HG02588 (cell line): ENCODE measurements around the gene TIGAR.
A peak's percentile ranks its signal among the peaks of the same experiment; 100 is the strongest.

Experiments
- ATAC-seq: cut with Tn5 transposase; IDR thresholded peaks from one replicate; pipeline ENCODE4 v1.9.1; 2021; ENCODE audit warnings: mild to moderate bottlenecking, moderate library complexity; ENCODE audit not compliant: unreplicated experiment

The TIGAR gene

DNA sequence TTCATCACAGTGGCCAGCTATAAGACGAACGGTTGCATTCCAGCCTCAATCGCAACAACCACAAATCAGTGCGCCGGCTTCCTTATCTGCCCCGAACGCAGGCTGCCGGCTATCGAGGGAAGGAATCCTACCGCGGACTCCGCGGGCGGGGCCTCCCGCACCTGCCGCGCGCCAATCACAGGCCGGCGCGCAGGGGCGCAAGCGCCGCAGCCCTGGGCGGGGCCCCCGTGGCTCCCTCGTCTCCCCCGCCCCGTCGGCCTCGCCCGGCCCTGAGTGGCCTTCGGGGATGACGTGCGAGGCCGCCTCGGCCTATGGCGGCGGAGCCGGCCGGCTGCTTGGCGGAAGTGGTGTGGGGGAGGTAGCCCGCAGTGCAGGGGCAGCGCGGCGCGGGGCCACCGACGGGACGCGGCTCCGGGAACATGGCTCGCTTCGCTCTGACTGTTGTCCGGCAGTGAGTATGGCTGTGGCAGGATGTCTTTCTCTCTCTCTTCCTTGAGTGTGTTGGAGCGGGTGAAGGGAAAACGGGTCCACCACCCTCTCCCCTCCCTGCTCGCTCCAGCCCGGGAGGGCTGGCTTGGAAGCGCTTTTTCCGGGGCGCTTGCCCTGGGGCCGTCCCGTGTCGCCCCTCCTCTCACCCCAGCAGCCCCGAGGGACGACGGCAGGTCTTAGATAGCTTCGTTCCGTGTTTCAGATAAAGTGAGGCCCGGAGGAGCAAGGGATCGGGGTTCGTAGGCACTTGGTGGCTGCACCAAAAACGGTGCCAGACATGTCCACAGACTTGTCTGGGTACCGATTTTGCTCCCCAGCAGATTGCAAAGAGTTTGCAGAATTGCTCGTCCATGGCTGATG lies at the start of gene TIGAR:
TIGAR (plus strand) TSS at position 361 of the 849 bp plus-strand sequence; CDS start at position 420, 59 bp downstream.
- peak; percentile 98 for ATAC-seq

DNA sequence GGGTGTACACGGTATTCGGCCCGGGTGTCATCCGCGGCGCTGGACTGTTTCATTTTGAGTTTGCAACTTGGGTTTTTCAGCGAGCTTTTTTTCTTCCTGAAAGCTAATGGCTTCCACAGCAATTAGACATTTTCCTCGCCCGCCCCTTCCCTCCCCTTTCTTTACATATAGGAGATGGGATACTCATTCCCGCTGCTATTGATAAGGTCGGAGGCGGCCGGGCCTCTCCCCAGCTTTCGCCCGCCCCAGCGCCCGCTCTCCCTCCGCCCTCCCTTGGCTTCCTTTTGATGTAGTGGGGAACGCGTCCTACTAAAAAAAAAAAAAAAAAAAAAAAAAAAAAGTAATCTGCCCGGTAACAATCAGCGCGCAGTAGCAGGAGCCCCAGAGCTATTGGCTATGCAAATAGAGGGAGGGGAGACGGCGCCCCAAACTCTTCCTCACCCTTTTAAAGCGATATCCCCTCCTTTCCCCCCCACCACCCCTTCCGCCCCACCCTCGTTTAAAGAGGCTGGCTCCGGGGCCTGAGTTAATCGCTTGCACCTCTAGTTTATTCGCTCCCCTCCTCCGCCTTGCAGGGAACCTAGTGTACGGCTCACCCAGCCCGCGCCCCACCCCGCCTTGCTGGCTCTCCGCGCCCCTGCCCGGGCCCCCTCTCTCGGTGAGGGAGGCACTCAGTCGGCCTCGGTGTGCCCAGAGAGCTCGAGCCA lies 49.1 kb upstream of the TIGAR start:
- ATAC-seq, result peak; percentile 43

GRCh38 chr12:4272424-4273272 lies 48.4 kb upstream of the TIGAR start:
- ATAC-seq, result peak; percentile 3

DNA sequence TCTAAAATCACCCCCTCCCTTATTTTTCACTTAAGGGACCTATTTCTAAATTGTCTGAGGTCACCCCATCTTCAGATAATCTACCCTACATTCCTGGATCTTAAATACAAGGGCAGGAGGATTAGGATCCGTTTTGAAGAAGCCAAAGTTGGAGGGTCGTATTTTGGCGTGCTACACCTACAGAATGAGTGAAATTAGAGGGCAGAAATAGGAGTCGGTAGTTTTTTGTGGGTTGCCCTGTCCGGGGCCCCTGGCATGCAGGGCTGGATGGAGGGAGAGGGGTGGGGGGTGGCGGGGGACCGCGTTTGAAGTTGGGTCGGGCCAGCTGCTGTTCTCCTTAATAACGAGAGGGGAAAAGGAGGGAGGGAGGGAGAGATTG lies 47.8 kb upstream of the TIGAR start:
- ATAC-seq, result no peak

DNA sequence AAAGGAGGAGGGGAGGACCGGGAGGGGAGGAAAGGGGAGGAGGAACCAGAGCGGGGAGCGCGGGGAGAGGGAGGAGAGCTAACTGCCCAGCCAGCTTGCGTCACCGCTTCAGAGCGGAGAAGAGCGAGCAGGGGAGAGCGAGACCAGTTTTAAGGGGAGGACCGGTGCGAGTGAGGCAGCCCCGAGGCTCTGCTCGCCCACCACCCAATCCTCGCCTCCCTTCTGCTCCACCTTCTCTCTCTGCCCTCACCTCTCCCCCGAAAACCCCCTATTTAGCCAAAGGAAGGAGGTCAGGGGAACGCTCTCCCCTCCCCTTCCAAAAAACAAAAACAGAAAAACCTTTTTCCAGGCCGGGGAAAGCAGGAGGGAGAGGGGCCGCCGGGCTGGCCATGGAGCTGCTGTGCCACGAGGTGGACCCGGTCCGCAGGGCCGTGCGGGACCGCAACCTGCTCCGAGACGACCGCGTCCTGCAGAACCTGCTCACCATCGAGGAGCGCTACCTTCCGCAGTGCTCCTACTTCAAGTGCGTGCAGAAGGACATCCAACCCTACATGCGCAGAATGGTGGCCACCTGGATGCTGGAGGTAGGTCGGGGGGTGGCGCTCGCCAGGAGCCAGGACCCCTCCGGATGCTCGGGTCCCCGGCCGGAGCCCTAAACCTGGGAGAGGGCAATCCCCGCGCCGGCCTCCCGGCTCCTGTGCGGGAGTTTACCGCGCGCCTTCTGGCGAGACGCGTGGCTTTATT lies 47.2 kb upstream of the TIGAR start, which contains the start of gene CCND2:
CCND2 (plus strand) TSS at position 111 of the 744 bp plus-strand sequence; CDS start at position 390, 279 bp downstream.
- ATAC-seq, result peak; percentile 26

DNA sequence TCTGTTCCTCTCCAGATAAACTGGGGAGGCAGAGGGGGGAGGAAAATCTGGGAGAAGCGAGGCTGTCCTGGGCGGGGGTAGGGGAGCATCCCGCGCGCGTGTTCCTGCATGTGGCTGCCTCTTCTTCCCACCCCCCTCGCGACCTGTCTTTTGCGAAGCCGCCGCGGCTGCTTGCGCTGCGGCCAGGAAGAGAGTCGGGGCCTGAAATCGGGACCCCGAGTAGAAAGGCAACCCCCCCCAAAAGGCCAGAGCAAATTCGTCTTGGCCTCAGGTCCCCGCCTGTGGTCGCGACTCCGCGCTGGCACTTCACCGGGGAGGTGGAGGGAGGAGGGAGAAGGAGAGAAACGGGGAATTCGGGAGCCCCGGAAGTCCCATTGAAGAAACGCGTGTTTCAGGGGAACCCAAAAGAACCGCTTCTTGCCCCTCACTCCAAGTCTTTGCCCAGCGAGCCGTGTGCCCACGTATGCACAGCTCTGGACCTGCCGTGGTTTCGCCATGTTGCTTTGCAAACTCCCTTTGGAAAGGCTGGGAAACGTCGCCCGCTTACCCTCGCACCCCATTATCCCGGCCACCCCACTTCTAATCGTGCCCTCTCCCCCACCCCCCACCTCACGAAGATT lies 46.5 kb upstream of the TIGAR start:
- ATAC-seq, result no peak

DNA sequence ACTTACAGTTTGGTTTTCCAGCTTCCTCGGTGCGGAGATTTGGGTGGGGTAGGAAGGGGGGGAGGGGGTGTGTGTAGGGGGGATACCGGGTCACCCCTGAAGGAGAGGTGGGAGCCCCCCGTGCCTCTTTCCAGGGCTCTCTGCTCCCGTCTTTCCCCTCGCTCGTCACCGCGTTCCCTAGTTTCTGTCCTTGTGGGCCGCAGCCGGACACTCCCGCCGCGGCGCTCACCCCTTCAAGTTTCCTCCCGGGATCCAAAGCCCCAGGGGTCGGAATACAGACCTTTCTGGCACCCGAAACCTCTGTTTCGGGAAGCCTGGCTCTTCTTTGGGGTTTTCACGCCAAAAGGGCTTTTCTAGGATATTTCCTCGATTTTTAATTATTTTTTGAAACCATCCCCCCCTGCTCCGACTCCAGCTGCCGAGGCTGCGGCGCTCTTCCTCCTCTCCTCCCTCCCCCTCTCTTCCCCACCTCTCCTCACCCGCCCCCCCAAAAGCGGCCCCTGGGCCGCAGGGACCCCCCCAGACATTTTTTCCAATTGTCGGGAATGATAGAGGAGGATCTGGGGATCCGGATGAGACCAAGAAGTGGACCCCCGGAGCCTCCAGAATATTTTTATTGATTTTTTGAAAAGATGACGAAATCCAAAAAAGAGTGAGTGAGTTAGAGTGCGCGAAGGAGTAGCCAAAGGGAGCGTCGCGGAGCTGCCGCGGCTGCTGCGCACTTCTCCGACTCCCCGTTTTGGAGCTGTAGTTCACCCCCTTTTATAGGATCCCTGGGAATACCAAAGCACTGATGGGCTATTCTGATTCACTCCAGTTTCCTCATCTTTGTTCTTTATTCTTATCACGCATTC lies 45.8 kb upstream of the TIGAR start:
- no peak for ATAC-seq

DNA sequence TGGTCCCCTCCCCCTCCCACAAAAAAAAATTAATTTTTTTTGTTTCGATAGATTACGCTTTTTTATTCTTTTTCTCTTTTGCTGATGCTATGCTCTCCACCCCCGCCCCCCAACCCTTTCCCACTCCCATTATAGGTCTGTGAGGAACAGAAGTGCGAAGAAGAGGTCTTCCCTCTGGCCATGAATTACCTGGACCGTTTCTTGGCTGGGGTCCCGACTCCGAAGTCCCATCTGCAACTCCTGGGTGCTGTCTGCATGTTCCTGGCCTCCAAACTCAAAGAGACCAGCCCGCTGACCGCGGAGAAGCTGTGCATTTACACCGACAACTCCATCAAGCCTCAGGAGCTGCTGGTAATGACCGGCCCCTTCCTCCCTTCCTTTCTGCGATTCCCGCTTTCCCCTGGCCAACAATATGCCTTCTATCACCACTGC lies 45.1 kb upstream of the TIGAR start:
- no peak for ATAC-seq

GRCh38 chr12:4276524-4277204 lies 44.3 kb upstream of the TIGAR start:
- ATAC-seq, result no peak

GRCh38 chr12:4277205-4277543 lies 43.8 kb upstream of the TIGAR start:
- no peak for ATAC-seq

DNA sequence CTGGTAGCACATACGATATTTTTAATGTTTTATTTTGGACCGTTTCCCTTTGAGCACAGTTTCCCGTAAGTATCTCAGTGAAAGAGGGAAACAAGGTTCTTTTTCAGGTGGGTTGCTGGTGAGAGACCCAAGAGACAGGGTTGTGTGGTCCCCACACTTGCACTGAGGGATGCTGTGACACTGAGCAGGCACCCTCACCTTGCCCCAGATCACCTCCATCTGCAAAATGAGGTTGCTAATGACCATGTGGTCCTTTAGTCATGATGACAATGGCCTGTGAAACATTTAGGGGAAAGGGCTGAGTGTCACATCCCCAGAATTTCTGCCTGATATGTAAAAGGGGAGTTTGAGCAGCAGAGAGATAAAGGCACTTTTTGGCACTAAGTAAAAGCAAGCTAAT lies 43.2 kb upstream of the TIGAR start:
- ATAC-seq, result no peak

- ATAC-seq, result no peak
These were observed 42.5 kb upstream of the TIGAR start for GRCh38 chr12:4278329-4279197.

GRCh38 chr12:4279198-4279690 lies 41.8 kb upstream of the TIGAR start:
- ATAC-seq, result no peak

GRCh38 chr12:4280351-4281163 lies 40.5 kb upstream of the TIGAR start:
- no peak for ATAC-seq

- no peak for ATAC-seq
These were observed 39.8 kb upstream of the TIGAR start for GRCh38 chr12:4281173-4281654.

- no peak for ATAC-seq
These were observed 38.7 kb upstream of the TIGAR start for GRCh38 chr12:4282103-4282891.
